ENCODE data around the gene CCNF.

The CCNF gene

DNA sequence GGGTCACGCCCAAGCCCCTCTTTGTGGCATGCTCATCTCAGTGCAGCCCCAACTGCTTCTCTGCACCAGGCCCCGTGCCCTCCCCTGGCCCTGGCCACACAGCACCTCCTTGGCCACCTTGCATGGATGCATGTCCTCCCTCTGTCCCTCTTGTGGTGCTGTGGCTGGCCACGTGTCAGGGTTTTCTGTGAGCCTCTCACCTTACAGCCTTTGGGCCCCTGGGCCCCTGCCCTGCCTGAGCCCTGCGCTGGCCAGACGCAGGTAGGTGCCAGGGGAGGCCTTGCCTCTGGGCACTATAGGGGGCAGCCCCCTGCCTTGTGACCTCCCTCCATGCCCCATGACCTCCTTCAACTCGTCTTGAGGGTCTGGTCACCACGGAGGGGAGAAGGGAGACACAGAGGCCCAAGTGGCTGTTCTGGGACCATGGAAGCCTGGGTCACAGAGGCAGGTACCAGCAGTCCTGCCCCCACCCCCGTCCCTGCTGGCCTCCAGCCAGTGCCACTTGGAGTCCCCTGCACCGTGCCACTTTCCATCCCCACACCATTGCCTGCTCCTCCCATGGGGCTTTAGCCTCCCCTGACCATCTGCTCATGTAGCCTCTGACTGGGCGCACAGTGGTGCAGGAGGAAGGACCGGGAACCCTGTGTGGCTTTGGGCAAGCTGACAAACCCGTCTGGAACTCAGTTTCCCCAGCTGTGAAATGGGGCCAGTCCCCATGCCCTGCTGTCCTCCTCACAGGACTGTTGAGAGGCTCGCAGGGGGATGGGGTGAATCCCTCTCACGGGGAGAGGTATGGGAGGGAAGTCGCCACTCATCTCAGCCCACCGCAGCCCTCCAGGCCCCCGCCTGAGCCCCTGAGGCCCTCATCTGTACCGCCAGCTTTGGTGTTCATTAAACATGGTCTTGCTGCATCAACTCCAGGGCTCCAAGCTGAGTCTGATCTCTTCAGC lies 73.0 kb downstream of the CCNF start:
- no peak for DNase-seq (ENCODE audit: low read depth, low spot score)
- no peak for TF ChIP-seq CTCF (IDR thresholded peaks at IDR 0.05; ENCODE audit: insufficient read depth, low read length, missing control alignments)
- POLR2A ChIA-PET, result interaction anchor here (0.5 to 1.5 kb wide), 2 partner anchors 8 to 347 kb away, joined by 3 to 8 read pairs; partner anchors contain the start of gene TRAF7
- CTCF ChIA-PET, result interaction anchor here (0.6 to 4.1 kb wide), 34 partner anchors 8 to 296 kb away, joined by 3 to 41 read pairs (median 4); partner anchors contain the start of genes ABCA3, AMDHD2, ATP6V0C and CCNF
- H3K4me3 ChIP-seq (ENCODE audit: low read depth, low read length), result no peak overlapping the region

GRCh38 chr16:2505695-2506094 lies 76.4 kb downstream of the CCNF start:
- H3K4me3 ChIP-seq (ENCODE audit: low read depth, low read length), result no peak overlapping the region
- no peak for TF ChIP-seq CTCF (IDR thresholded peaks at IDR 0.05; ENCODE audit: insufficient read depth, low read length, missing control alignments)
- POLR2A ChIA-PET, result no interaction called here
- no peak for DNase-seq (ENCODE audit: low read depth, low spot score)
- CTCF ChIA-PET, result no interaction called here

GRCh38 chr16:2507052-2507659 lies 77.9 kb downstream of the CCNF start:
- ChIA-PET CTCF (interaction anchor here (1.7 kb wide), 1 partner anchor 12 kb away, joined by 4 read pairs; no protein-coding TSS in a partner anchor), POLR2A (no interaction called here)
- DNase-seq (ENCODE audit: low read depth, low spot score), result no peak
- TF ChIP-seq CTCF (IDR thresholded peaks at IDR 0.05; ENCODE audit: insufficient read depth, low read length, missing control alignments), result no peak
- no peak overlapping the region for H3K4me3 ChIP-seq (ENCODE audit: low read depth, low read length)

DNA sequence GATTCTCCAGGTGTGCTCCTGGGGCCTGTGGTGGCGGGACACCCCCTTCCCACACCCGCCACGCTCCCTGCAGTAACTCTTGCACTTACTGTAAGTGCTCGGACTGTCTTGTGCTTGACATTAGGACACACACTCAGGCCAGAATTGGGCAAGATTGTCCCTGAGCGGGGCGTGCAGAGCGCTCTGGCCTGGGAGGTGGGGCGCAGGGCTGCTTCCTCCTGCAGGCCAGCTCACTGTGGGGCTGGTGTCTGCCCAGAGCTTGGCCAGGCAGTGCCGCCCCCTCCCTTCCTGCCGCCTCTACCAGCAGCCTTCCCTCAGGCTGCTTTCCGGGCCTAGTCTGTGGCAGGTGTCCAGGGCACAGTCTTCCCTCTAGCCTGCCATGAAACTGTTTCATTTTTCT lies 78.4 kb downstream of the CCNF start:
- CTCF ChIA-PET, result interaction anchor here (1.7 kb wide), 1 partner anchor 11 kb away, joined by 4 read pairs; no protein-coding TSS in a partner anchor
- no peak for DNase-seq (ENCODE audit: low read depth, low spot score)
- TF ChIP-seq CTCF (IDR thresholded peaks at IDR 0.05; ENCODE audit: insufficient read depth, low read length, missing control alignments), result no peak
- POLR2A ChIA-PET, result no interaction called here
- H3K4me3 ChIP-seq (ENCODE audit: low read depth, low read length), result no peak overlapping the region

All from AG04449 (cell line).